MCF 10A (cell line): Measurements from ENCODE around the gene KRT20. TPM values are rescaled to one million over a fixed set of nuclear protein-coding genes. Genes with fewer than 3 reads are reported as not detected.

Source experiments
- BruUV-seq: library from RNA; stranded (reverse); fragments of 400-500 nt; replicated peaks from 2 replicates; lab custom pipeline; 2021; lab: Mats Ljungman, UMichigan
- CTCF ChIA-PET: fragments of 300-600 bp; sonication (Branson Sonifier 250); formaldehyde crosslinking; extraction: SDS; loops from one replicate; lab custom pipeline; 2021; ENCODE audit warnings: antibody characterized with exemption, inconsistent platforms; lab: Yijun Ruan, JAX
- POLR2A ChIA-PET: fragments of 300-600, 350-650 bp; sonication (Branson Sonifier 250); formaldehyde crosslinking; extraction: SDS; loops from one replicate; lab custom pipeline; 2020; ENCODE audit warnings: antibody characterized with exemption, inconsistent platforms; lab: Yijun Ruan, JAX
- DNase-seq: peaks from one replicate; pipeline ENCODE4 v3.0.0-alpha.2; 2018; ENCODE audit not compliant: unreplicated experiment
- H3K27ac Mint-ChIP-seq: one replicate; pipeline ENCODE4 v1.8.0; 2022; ENCODE audit warnings: mild to moderate bottlenecking, low read depth, mixed read lengths; ENCODE audit not compliant: unreplicated experiment
- H3K27me3 Mint-ChIP-seq: one replicate; pipeline ENCODE4 v1.8.0; 2022; ENCODE audit warnings: mixed read lengths; ENCODE audit not compliant: insufficient read depth, unreplicated experiment
- H3K36me3 Mint-ChIP-seq: one replicate; pipeline ENCODE4 v1.8.0; 2022; ENCODE audit warnings: mild to moderate bottlenecking, moderate library complexity, mixed read lengths; ENCODE audit not compliant: insufficient read depth, unreplicated experiment
- H3K4me1 Mint-ChIP-seq: one replicate; pipeline ENCODE4 v1.8.0; 2022; ENCODE audit warnings: mixed read lengths; ENCODE audit not compliant: insufficient read depth, unreplicated experiment
- H3K4me3 Mint-ChIP-seq: one replicate; pipeline ENCODE4 v1.8.0; 2022; ENCODE audit warnings: mild to moderate bottlenecking, moderate library complexity, mixed read lengths; ENCODE audit not compliant: unreplicated experiment
- H3K9me3 Mint-ChIP-seq: one replicate; pipeline ENCODE4 v1.8.0; 2022; ENCODE audit warnings: mixed read lengths; ENCODE audit not compliant: unreplicated experiment
- intact Hi-C: fragments of 100-400 bp; cut with micrococcal nuclease; formaldehyde crosslinking; loops from 2 replicates; pipeline ENCODE4 v1.14.1; 2022
- total RNA-seq: library from RNA; stranded (reverse); gene quantifications from 2 replicates; pipeline ENCODE4 v1.2.3, GENCODE V29; 2022
- TF ChIP-seq, protein P1 (sequence below): fragments of 200-600 bp; IDR thresholded peaks from one replicate; pipeline ENCODE4 v1.8.0; 2022; ENCODE audit warnings: antibody characterized with exemption, mild to moderate bottlenecking; ENCODE audit not compliant: unreplicated experiment

Gene KRT20
- total RNA-seq, 1 experiment from 2014 or later: not detected

GRCh38 chr17:40900809-40901356 is 15.8 kb upstream of the KRT20 start:
- Mint-ChIP-seq H3K4me3 (no peak overlapping the region), H3K27ac (peak overlapping the region; percentile 89), H3K36me3 (peaks cover 7% of the 10 kb centered on the region), H3K4me1 (peaks cover 24% of the 10 kb centered on the region), H3K27me3 (no peaks in the 10 kb centered on the region), H3K9me3 (no peaks in the 10 kb centered on the region)
- no TSS peak for BruUV-seq
- TF ChIP-seq, protein P1, sequence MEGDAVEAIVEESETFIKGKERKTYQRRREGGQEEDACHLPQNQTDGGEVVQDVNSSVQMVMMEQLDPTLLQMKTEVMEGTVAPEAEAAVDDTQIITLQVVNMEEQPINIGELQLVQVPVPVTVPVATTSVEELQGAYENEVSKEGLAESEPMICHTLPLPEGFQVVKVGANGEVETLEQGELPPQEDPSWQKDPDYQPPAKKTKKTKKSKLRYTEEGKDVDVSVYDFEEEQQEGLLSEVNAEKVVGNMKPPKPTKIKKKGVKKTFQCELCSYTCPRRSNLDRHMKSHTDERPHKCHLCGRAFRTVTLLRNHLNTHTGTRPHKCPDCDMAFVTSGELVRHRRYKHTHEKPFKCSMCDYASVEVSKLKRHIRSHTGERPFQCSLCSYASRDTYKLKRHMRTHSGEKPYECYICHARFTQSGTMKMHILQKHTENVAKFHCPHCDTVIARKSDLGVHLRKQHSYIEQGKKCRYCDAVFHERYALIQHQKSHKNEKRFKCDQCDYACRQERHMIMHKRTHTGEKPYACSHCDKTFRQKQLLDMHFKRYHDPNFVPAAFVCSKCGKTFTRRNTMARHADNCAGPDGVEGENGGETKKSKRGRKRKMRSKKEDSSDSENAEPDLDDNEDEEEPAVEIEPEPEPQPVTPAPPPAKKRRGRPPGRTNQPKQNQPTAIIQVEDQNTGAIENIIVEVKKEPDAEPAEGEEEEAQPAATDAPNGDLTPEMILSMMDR: no peak
- ChIA-PET POLR2A (interaction anchor here (0.6 to 1.6 kb wide), 3 partner anchors 34 to 286 kb away, joined by 3 to 5 read pairs (median 4); partner anchors contain the start of gene KRT12), CTCF (interaction anchor here (0.7 to 3.3 kb wide), 4 partner anchors 42 to 767 kb away, joined by 3 to 11 read pairs (median 4); no protein-coding TSS in a partner anchor)
- no peak for DNase-seq
- intact Hi-C loops: loop anchor here (1.0 to 10.0 kb wide), 2 partner anchors 94 to 276 kb away; no protein-coding TSS in a partner anchor

DNA sequence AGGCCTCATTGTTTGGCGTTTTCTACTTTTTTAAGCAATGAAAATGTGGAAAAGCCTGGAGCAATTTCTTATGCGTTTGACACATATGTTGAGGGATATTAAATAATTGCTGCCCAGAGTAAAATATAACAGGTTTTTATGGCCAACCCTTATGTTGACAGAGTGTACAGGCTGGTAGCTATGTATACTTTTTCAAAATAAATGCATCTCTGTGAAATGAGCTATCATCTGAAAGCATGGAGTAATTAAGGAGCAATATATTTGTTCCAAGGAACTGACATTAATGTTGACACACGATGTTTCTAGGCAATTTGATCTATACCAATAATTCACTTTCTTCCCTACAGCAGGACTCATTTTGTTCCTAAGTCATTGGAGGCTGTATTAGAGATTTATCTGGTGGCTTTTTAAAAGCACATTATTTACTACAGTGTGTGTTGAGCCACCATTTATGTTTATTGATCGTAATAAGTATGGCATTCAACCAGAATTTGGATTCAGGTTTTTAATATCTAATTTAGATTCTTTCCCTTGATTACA is 11.9 kb upstream of the KRT20 start:
- BruUV-seq: no TSS peak
- CTCF ChIA-PET: interaction anchor here (0.9 kb wide), 1 partner anchor 652 kb away, joined by 5 read pairs; no protein-coding TSS in a partner anchor
- no peak for DNase-seq
- Mint-ChIP-seq H3K4me3 (no peak overlapping the region), H3K4me1 (peaks cover 7% of the 10 kb centered on the region), H3K27ac (no peak overlapping the region), H3K9me3 (no peaks in the 10 kb centered on the region), H3K36me3 (no peaks in the 10 kb centered on the region), H3K27me3 (peaks cover 8% of the 10 kb centered on the region)
- TF ChIP-seq, protein P1: no peak
- POLR2A ChIA-PET: no interaction called here
- intact Hi-C loops: no loop called here

GRCh38 chr17:40895106-40895730 is 10.2 kb upstream of the KRT20 start:
- ChIA-PET POLR2A (no interaction called here), CTCF (interaction anchor here (0.6 to 1.5 kb wide), 3 partner anchors 15 to 767 kb away, joined by 3 to 6 read pairs (median 3); no protein-coding TSS in a partner anchor)
- DNase-seq: no peak
- intact Hi-C loops: no loop called here
- H3K4me1 Mint-ChIP-seq: no peaks in the 10 kb centered on the region
- TF ChIP-seq, protein P1: no peak
- H3K4me3 Mint-ChIP-seq: no peak overlapping the region
- no TSS peak for BruUV-seq
- H3K9me3 Mint-ChIP-seq: no peaks in the 10 kb centered on the region
- no peaks in the 10 kb centered on the region for H3K36me3 Mint-ChIP-seq
- H3K27ac Mint-ChIP-seq: peak overlapping the region; percentile 8
- peaks cover 8% of the 10 kb centered on the region for H3K27me3 Mint-ChIP-seq

- no peaks in the 10 kb centered on the region for H3K36me3 Mint-ChIP-seq
- no peak for DNase-seq
- H3K27me3 Mint-ChIP-seq: peaks cover 23% of the 10 kb centered on the region
- TF ChIP-seq, protein P1: no peak
- no peaks in the 10 kb centered on the region for H3K4me1 Mint-ChIP-seq
- BruUV-seq: no TSS peak
- H3K9me3 Mint-ChIP-seq: no peaks in the 10 kb centered on the region
- CTCF ChIA-PET: interaction anchor here (0.7 to 0.8 kb wide), 2 partner anchors 30 to 802 kb away, joined by 3 to 6 read pairs; no protein-coding TSS in a partner anchor
- no peak overlapping the region for H3K4me3 Mint-ChIP-seq
- no peak overlapping the region for H3K27ac Mint-ChIP-seq
- POLR2A ChIA-PET: interaction anchor here (1.0 to 2.0 kb wide), 2 partner anchors 10 to 27 kb away, joined by 3 to 4 read pairs; no protein-coding TSS in a partner anchor
- intact Hi-C loops: no loop called here
Measured at GRCh38 chr17:40888196-40888720, 3.2 kb upstream of the KRT20 start.
